Esophagus squamous epithelium (tissue), 4 donors: ENCODE data around the gene PDP2.

Source experiments
- POLR2A ChIP-seq, 4 donors: fragments of 450-650 bp; IDR thresholded peaks; one replicate each; pipeline ENCODE4 v1.6.1; 2017; ENCODE audit warnings: antibody characterized with exemption in 4 of 4, mild to moderate bottlenecking in 4 of 4, moderate library complexity in 3 of 4
- TF ChIP-seq, protein P1 (sequence below), 6 experiments: fragments of 450-650 bp in 4 of 6; fragments of 200-600 bp in 2 of 6; sonication (generic) in 2 of 6; IDR thresholded peaks; one replicate each; pipeline ENCODE4 v1.5.1; 2016 to 2019; ENCODE audit warnings: antibody characterized with exemption in 6 of 6, mild to moderate bottlenecking in 4 of 6, moderate library complexity in 4 of 6

GRCh38 chr16:66899310-66899944 is 19.1 kb downstream of the PDP2 start:
- TF ChIP-seq, protein P1, sequence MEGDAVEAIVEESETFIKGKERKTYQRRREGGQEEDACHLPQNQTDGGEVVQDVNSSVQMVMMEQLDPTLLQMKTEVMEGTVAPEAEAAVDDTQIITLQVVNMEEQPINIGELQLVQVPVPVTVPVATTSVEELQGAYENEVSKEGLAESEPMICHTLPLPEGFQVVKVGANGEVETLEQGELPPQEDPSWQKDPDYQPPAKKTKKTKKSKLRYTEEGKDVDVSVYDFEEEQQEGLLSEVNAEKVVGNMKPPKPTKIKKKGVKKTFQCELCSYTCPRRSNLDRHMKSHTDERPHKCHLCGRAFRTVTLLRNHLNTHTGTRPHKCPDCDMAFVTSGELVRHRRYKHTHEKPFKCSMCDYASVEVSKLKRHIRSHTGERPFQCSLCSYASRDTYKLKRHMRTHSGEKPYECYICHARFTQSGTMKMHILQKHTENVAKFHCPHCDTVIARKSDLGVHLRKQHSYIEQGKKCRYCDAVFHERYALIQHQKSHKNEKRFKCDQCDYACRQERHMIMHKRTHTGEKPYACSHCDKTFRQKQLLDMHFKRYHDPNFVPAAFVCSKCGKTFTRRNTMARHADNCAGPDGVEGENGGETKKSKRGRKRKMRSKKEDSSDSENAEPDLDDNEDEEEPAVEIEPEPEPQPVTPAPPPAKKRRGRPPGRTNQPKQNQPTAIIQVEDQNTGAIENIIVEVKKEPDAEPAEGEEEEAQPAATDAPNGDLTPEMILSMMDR (IDR thresholded peaks at IDR 0.05): no peak
- no peak for TF ChIP-seq POLR2A (IDR thresholded peaks at IDR 0.05)
